NOMO-1 treated with dmso at 0.1 percent for 144 hours (cell line): ENCODE measurements around the gene KANK2.
"Not testable (repeated sequence)": the region's sequence is repeated elsewhere in the genome, so short reads cannot be mapped to it uniquely, and the experiment has no call there.

Experiments
- DNase-seq: peaks from one replicate; lab custom pipeline; 2025; ENCODE audit not compliant: unreplicated experiment; lab: John Stamatoyannopoulos, UW

KANK2 gene

DNA sequence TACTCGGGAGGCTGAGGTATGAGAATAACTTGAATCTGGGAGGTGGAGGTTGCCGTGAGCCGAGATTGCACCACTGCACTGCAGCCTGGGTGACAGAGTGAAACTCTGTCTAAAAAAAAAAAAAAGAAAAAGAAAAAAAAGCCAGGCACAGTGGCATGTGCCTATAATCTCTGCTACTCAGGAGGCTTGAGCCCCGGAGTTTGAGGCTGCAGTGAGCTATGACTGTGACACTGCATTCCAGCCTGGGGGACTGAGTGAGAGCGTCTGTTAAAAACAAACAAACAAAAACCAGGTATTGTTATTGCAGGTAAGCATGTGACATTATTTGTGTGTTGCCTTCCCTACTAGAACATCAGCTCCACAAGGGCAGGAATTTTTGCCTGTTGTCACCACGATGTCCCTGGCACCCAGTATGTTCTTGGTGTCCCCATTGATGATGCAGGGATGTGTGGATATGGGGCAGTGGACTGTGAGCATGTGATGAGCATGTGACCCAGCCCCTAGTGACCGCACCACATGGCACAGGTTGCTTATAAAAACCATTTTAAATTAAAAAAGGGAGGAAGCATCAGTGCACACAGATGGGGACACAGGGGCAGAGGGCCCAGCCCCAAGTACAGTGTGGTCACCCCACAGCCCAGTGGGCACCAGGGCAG lies 1.6 kb upstream of the KANK2 start:
- no peak for DNase-seq

DNA sequence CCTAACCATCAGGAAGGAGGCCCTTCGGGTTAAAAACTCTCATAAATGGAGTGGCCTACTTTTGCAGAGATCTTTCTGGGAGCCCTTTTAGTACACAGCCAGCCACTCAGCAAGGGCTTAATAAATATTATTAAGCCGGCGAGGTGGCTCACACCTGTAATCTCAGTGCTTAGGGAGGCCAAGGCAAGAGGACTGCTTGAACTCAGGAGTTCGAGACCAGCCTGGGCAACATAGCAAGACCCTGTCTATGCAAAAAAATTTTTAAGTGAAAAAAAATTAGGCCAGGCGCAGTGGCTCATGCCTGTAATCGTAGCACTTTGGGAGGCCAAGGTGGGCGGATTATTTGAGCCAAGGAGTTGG lies 810 bp upstream of the KANK2 start:
- no peak for DNase-seq

DNA sequence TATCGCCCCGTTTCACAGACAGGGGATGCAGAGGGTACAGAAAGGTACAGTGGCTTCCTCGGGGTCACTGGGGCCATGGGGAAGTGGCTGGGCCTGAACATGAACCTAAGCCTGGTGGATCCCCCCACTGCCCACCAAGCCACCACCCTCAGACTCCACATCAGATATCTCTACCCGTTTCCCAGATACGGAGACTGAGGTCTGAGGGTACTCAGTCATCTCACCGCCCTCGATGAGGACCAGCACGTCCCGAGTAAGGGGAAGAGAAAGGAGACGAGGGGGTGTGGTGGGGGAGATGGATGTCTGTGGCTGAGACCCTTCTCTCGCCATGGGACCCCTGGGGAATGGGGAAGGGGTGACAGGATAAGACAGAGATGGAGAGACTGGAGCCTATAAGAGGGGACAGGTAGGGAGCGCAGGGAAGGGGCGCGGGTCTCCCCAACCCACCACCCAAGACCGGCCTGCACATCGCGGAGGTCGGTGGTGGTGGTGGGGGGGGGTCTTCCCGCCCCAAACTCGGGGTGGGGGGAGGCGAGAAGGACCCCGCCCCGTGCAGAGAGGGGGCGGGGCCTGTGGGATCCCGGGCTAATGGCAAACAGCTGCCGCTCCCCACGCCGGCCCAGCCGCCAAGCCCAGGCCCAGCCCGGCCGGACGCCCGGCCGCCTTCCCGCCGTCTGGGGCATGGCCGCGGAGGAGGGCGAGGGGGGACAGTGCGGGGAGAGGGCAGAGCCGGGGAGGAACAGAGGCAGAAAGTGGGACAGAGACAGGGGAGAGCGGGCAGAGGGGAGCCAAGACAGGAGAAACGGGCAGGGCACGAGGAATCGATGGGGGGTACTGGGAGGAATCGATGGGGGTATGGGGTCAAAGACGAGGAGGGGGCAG lies 698 bp downstream of the KANK2 start:
- DNase-seq = no peak

DNA sequence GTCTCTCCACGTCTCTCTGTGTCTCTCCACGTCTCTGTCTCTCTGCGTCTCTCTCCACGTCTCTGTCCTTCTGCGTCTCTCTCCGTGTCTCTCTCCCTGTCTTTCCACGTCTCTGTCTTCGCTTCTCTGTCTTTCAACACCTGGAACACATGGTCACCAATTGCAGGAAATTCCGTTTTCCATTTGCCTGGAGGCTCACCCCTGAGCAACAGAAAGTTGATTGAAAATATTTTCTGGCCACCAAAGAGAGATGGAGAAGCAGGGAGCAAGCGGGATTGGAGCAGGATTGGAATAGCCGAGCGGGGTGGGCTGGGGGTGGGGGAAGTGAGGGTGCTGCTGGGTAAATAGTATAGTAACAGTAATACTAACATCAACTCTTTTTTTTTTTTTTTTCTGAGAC lies 1.7 kb downstream of the KANK2 start:
- no peak for DNase-seq

DNA sequence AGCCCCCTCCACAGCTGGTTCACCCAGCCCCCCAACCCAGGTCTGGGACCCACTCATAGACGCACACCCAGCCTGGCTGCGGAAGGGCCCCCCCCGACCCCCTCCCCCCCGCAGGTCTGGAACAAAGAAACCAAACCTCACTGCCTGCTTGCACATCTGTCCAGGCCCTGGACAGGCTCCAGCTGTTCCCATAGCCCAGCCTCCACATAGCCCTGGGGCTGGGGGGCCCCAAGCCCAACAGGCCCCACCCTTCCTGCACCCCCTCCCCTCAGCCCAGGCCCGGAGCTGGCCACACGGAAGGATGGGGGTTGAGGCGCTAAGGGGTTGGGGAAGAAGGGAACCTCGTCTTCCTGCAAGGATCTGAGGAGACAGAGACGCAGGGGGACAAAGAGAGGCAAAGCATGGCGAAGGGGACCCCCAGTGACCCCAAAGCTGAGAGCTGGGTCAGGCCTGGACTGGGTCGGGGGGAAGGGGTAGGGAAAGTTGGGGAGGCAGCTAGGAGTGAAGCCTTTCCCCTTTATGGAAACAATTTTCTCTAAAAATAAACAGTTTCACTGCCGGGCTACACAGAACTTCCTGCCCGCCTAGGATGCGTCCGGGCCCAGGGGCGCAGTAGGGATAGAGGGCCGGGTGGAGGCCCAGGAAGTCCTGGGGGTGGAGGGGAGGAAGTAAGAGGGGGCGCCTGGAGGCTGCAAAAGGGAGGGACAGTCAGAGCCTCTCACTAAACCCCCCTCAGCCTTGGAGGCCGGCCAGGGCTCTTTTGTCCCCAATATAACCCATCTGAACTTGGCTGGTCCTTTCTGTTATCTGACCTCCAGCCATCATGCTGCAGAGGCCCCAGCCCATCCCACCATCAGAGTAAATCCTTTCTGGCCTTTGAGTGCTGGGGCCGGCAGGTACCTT lies 2.4 kb downstream of the KANK2 start:
- DNase-seq = no peak

DNA sequence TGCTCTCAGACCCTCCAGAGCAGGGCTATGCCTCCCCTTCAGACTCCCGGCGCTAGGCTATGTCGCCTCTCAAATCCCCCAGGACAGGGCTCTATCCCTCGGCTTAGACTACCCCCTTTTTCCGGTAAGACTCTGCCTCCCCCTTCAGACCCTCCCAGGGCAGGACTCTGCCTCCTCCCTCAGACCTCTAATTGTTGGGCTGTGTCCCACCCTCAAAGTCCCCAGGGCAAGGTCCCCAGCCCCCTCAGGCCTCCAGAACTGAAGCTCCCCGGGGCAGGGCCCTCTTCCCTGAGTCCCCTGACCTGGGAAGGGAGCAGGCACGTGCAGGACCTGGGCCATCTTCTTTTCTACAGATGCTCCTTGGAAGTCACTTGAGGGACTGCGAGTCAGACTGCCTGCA lies 3.2 kb downstream of the KANK2 start:
- no peak for DNase-seq

DNA sequence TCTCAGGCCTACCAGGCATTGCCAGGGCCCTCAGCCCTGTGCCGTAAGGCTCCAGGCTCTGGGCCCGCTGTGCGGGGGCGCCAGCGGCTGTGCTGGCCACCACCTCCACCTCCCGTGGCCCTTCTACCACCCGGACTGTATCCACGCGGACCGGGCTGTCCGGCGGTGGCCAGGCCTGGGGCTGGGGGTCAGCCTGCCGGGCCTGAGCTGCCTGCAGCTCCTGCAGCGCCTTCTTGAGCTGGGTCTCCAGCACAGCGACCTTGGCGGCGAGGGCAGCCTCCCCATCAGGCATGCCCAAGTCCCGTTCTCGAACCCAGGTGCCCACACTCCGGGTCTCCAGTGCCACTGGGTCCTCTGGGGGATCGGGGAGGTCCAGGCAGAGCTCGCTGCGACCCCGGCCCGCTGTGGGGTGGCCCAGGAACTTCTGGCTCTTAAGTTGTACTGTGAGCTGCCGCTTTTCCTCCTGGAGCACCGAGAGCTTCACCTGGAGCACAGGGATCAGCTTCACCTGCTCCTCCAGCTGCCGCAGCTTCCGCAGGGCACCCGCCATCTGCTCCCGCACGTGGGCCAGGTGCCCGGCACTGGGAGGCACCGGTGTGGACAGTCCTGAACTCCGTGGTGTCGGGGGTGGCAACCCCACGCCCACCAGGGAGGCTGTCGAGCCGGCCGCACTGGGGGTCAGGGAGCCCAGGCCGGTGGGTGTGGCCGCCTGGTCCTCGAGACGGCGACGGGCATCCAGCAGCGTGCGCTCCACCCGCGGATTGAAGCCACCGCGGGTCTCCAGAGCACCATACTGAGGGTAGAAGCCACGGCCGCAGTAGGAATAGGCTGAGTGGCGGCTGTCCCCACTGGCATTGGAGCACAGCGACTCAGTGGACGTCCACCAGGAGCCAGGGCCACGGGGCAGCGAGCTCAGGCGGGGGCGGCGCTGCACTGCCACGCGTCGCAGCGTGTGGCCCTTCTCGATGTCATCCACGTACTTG lies 4.1 kb downstream of the KANK2 start:
- no peak for DNase-seq

DNA sequence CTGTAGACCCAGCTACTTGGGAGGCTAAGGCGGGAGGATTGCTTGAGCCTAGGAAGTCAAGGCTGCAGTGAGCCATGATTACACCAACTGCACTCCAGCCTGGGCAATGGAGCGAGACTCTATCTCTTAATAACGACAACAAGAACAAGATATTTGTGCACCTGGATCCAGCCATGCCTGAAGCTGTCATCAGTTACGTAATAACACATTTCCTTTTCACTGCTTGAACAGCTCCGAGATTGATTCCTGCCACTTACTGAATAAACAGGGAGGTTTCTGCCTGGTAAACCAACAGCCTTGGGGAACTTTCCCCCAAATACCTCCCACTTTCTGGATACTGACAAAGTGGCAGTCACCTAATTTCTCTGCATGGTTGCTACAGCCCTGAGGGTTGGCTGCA lies 5.4 kb downstream of the KANK2 start:
- DNase-seq = no peak

DNA sequence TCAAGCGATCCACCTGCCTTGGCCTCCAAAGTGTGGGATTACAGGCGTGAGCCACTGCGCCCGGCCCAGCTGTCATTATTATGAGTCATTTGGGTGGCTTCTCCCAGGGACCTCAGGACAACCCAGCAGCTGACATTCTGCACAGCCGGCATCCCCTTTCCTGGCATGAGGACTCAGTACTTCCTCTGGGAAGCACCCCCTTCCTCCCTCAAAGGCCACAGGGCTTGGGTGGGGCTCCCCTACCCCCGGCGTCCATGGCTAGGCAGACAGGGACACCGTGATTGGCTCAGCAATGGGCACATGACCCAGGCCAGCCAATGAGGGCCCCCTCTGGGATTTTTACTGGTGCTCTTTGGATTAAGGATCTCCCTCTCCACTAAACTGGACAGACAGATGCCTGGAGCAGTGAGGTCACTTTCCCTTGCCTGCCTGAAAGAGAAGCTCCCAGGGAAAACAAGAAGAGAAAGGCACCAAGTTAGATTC lies 6.0 kb downstream of the KANK2 start:
- no peak for DNase-seq

DNA sequence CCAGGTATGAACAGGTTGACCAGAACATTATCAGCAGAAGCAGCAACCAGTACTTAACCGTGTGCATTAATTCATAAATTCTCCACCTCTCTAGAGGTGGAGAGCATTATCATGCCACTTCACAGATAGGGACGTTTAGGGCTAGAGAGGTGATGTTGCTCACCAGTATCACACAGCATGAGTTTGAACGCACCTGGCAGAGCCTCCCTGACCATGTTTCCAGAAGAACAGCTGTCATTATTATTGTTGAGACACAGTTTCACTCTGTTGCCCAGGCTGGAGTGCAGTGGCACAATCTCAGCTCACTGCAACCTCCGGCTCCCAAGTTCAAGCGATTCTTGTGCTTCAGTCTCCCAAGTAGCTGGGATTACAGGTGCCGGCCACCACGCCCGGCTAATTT lies 6.8 kb downstream of the KANK2 start:
- no peak for DNase-seq

DNA sequence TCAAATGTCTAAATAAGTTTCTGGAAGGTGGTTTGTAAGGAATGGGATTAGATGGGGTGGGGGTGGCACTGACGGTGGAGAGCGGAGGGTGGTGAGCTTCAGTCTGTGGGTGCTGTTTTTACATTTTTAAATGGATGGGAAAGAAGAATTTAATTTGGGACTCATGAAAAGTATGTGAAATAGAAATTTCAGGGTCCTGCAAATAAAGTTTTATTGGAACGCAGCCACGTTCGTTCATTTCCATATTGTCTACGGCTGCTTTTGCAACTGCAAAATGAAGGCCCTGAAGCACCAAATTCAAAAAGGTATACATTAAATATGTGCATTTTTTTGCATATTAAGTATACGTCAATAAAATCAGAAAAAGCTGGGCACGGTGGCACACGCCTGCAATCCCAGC lies 9.9 kb downstream of the KANK2 start:
- no peak for DNase-seq

DNA sequence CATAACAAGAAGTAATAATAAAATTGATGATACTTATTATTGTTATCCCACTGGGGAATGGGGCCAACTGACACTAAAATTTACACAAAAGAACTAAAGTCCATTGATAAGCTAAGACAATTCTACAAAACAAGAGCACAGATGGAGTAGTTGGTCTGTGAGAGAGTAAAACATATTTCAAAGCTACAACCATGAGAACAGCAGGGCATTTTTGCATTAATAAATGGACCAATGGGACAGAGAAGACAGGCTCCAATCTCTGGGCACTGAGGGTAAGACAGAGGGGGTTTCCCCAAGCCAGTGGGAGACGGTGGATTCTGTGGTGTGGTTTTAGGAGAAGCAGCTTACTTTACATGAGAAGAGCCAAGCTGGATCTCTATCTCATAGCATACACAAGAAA lies 14.4 kb downstream of the KANK2 start:
- no peak for DNase-seq

DNA sequence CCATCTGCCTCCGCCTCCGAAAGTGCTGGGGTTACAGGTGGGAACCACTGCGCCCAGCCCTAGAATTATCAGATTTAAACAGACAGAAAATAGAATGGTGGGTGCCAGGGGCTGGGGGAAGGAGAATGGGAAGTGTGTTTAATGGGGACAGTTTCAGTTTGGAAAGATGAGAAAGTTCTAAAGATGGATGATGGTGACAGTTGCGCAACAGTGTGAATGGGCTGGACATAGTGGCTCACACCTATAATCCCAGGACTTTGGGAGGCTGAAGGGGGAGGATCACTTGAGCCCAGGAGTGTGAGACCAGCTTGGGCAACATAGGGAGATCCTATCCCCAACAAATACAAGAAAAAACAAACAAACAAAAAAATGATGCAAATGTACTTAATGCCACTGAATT lies 15.9 kb downstream of the KANK2 start:
- DNase-seq = no peak

DNA sequence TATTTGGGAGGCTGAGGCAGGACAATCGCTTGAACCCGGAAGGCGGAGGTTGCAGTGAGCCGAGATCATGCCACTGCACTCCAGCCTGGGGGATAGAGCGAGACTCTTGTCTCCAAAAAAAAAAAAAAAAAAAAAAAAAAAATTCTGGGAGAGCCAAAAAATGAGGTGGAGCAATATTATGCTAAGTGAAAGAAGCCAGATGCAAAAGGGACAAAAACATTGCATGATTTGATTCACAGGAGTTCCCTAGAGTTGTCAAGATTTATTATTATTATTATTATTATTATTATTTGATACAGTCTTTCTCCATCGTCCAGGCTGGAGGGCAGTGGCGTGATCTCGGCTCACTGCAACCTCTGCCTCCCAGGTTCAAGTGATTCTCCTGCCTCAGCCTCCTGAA lies 16.4 kb downstream of the KANK2 start:
- DNase-seq = not testable (repeated sequence)

DNA sequence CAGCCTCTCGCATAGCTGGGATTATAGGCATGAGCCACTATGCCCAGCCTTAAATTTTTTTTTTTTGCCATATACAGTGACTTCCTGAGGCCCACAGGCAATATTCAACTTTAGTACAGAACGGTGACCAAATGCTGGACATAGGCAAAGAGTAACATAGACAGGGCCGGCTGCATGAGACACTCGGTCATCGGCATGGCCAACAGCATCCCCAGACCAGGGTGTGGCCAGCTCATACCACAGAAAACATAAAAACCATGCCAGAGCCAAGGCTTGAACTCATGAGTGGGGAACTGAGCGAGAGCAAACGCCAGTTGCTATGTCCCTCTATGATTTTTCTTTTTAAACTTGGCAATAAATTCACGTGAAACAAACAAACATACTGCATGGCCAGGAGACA lies 17.0 kb downstream of the KANK2 start:
- no peak for DNase-seq

DNA sequence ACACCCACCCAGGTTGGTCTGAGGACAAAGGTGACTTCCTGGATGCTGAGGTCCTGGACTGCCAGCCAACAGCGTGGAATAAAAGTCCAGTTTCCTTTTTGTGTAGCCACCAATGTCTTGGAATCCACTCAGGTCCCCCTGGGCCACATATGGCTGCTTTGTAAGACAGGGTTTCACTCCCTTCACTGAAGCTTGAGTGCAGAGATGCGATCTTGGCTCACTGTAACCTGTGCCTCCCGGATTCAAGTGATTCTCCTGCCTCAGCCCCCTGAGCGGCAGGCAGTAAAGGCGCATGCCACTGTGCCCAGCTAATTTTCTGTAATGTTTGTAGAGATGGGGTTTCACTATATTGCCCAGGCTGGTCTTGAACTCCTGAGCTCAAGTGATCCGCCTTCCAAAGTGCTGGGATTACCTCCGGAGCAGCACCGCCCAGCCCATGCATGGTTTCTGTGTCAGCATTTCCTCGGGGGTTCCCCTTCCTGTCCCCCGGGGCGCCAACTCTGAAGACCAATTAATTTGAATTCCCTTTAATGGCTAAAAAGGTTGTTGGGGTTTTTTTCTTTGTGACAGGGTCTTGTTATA lies 17.5 kb downstream of the KANK2 start:
- DNase-seq = no peak

DNA sequence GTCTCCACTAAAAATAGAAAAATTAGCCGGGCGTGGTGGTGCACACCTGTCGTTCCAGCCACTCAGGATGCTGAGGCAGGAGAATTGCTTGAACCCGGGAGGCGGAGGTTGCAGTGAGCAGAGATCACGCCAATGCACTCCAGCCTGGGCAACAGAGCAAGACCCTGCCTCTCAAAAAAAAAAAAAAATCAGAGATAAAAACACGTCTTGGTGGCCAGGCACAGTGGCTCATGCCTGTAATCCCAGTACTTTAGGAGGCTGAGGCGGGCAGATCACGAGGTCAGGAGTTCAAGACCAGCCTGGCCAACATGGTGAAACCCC lies 18.2 kb downstream of the KANK2 start:
- DNase-seq = not testable (repeated sequence)

DNA sequence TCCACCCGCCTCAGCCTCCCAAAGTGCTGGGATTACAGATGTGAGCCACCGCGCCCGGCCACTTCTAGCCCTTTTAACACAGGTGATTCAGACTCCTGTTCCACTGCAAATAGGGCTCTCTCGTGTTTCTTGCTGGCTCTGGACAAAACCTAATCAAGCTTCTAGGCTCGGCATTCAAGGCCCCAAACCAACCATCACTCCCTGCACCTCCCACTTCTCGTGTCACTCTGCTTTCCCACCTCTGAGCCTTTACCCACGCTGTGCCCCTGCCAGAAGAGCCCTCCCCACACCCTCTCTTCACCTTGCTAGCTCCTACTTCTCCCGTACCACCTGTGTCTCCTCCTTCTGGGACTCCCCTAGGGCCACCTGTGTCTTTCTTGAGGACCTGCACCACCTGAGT lies 19.8 kb downstream of the KANK2 start:
- no peak for DNase-seq

DNA sequence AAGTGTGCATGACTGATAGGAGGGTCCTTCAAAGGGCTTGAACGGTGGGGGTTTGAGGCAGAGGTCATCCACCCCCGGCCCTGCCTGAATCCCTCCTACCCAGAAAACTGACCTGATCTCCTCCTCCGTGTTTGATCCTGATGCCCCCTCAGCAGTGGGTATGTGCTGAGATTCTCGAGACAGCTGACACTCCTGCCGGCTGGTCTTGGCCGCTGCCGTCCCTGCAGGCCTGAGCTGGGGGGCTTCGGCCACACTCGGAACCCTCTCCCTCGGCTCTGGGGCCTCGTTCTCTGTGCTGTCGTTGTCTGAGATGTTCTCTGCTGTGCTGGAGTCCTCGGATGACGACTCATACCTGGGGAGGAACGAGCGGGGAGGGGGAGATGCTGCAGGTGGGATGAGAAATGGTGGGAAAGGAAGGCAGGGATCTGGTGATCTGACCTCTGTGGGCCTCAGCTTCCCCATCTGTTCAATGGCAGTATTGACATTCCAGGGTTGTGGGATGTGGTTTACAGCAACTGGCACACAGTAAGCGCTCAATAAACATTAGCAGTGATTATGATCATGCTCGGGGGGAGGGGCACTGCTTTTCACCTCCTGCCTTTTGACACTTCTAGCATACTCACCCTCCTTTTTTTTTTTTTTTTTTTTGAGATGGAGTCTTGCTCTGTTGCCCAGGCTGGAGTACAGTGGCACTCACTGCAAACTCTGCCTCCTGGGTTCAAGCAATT lies 20.7 kb downstream of the KANK2 start:
- DNase-seq = no peak

DNA sequence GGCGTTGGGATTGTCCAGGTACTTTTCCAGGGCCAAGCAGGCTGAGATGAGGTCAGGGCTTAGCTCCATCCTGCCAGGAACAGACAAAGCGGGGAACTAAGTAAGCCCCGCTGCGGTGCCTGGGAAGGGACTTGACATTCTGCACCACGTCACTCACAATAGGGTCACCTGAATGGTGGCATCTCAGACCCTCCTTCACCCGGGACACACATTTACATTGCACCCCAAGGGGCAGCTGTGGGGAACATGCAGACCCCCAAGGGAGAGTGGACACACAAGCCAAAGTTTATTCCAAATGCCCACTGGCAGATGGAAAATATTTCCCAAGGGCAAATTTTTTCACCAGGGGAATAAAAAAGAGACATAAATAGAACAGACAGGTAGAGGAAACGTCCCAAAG lies 21.4 kb downstream of the KANK2 start:
- no peak for DNase-seq
